Measurements from ENCODE around the gene ILDR2.
"Not testable (repeated sequence)": the region's sequence is repeated elsewhere in the genome, so short reads cannot be mapped to it uniquely, and the experiment has no call there.

Gene ILDR2

DNA sequence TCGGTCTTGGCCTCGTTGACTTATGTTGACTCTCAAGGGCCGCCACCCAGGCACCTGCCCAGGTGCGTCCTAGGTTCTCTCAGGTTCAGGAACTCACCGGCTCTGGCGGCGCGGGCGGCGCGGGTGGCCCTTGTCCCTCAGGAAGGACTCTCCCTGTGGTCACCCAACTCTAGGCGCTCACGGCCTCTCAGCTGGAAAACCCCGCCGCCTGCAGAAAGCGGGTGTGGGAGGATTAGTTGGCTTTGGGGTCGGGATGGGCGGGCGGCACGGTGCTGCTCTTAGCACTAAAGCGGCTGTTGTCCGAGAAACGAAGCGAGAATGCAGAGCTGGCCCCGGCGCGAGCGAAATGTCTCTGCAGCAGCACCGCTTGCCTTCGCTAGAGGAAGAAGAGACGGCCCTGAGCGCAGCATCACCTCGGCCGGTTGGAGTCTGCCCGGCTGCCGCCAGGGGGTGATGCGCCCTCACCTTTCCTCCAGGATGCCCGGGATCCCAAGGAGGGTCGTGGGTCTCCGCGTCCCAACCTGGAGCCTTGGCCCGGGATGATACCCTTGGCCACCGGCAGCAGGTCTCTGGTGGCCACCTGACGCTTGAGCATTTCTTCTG, 91.2 kb downstream of the ILDR2 start:
- DNase-seq (ENCODE audit: low spot score) = peak; percentile 75

DNA sequence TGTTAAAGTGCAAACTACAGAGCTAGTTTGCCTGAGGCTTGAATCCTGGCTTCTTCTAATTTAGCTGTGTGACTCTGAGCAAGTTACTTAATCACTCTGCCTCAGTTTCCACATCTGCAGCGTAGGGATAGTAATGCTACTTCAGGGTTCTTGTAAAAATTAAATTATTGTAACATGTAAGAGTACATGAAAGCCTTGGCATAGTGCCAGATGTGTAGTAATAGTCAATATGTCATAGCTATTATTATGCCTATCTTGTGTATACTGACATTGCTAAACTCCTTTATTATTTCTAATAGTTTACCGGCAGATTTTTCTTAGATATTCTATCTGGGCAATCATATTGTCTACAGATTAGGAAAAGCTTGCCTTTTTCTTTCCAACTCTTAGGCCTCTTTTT, 92.4 kb downstream of the ILDR2 start:
- DNase-seq (ENCODE audit: low spot score) = no peak

DNA sequence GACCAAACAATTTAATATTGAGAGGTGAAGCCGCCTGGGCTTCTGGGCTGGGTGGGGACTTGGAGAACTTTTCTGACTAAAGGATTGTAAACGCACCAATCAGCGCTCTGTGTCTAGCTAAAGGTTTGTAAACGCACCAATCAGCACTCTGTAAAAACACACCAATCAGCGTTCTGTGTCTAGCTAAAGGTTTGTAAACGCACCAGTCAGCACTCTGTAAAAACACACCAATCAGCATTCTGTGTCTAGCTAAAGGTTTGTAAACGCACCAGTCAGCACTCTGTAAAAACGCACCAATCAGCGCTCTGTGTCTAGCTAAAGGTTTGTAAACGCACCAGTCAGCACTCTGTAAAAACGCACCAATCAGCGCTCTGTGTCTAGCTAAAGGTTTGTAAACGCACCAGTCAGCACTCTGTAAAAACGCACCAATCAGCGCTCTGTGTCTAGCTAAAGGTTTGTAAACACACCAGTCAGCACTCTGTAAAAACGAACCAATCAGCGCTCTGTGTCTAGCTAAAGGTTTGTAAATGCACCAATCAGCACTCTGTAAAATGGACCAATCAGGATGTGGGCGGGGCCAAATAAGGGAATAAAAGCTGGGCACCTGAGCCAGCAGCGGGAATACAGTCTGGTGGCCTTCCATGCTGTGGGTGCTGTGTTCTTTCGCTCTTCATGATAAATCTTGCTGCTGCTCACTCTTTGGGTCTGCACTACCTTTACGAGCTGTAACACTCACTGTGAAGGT, 97.0 kb downstream of the ILDR2 start:
- DNase-seq (ENCODE audit: low spot score) = not testable (repeated sequence)

DNA sequence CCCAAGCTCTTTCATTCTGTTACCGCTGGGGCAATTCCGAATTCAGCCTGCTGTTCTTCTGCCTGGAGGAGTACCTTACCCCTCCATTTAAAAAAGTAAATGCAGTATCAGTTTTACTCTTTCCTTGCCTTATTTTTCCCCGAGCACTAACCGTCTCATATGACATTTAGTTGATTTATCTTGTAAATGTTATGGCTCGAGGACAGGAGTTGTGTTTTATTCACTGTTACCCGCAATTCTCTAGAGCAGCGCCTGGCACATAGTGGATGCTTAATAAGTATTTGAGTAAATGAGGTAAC, 98.9 kb downstream of the ILDR2 start:
- no peak for DNase-seq (ENCODE audit: low spot score)

DNA sequence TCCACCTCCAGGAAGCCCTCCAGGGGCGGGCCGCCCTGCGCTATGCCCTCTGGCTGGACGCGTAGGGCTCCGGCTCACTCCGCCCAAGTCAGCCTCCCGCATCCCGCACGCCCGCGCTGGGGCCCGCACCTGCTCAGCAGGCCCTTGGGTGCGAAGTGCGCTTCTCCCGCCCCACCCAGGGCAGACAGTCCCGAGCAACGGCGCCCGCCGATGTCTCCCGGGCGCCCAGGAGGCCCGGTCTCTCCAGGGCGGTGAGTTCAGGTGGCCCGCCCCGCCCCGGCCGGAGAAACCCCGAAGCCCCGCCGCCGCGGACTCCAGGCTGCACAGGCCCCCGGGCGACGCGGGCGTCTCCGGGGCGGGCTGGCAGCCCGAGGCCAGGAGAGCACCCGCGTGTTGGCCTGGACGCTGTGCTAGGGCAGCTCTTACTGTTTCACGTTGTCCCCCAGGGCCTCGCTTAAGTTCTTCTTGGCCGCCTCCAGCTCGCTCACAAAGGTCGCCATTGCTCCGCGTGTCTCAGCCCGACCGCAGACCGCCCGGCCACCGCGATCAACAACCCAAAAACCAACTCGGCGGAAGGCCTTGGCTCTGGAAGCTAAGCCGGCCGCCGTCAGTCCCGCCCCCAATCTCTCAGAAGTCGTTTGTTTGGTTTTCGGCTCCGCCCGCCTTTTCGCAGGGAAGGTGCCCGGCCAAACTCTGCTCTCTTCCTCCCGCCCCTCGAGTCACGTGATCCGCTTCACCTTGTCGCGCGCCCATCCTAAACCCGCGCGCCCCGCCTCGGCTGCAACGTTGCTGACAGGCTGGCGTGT, 99.4 kb downstream of the ILDR2 start, which contains the start of gene TADA1:
Gene TADA1 (minus strand): TSS at position 531 of the 806 bp plus-strand sequence. CDS start 31 bp downstream, at position 500.
- DNase-seq (ENCODE audit: low spot score) = peak; percentile 96

DNA sequence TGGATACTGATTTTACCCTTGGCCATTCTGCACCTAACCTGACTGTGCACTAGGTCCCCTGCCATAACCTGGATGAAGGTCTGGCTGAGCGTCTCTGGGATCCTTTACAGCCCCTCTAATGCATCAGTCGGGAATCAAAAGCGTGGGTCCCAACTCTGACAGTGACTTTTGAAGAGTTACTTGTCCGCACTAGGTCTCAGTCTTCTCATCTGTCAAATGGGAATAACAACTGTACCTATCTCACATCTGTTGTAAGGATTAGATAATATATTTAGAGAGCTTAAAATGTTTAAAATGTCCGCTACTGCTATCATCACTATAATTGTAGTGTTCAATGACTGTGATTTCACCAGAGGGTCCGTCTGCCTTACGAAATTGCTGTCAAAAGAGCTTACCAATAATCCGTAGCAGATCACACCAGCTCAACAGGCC, 100.0 kb downstream of the ILDR2 start:
- no peak for DNase-seq (ENCODE audit: low spot score)

DNA sequence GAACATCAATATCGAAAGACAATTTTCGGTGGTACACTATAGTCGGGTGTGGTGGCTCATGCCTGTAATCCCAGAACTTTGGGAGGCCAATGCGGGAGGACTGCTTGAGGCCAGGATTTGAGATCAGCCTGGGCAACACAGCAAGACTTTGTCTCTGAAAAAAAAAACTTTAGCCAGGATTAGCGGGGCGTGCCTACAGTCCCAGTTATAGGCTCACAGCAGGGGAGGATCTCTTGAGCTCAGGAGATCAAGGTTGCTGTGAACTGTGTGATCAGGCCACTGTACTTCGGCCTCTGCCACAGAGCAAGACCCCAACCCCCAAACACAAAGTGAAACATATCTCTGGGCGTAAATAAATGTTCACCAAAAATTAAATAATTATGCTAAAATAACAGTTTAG, 100.9 kb downstream of the ILDR2 start:
- DNase-seq (ENCODE audit: low spot score) = no peak

DNA sequence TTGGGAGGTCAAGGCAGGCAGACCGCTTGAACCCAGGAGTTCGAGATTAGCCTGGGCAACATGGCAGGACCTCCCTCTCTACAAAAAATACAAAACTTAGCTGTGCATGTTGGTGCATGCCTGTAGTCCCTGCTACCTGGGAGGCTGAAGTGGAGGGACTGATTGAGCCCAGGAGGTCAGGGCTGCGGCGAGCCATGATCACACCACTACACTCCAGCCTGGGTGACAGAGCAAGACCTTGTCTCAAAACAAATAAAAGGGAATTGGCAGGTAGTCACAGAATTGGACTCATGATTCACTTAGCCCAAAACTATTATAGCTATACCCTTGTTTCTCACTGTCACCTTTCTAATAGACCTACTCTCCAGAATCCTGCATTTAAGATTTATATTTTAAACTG, 104.8 kb downstream of the ILDR2 start:
- DNase-seq (ENCODE audit: low spot score) = no peak

DNA sequence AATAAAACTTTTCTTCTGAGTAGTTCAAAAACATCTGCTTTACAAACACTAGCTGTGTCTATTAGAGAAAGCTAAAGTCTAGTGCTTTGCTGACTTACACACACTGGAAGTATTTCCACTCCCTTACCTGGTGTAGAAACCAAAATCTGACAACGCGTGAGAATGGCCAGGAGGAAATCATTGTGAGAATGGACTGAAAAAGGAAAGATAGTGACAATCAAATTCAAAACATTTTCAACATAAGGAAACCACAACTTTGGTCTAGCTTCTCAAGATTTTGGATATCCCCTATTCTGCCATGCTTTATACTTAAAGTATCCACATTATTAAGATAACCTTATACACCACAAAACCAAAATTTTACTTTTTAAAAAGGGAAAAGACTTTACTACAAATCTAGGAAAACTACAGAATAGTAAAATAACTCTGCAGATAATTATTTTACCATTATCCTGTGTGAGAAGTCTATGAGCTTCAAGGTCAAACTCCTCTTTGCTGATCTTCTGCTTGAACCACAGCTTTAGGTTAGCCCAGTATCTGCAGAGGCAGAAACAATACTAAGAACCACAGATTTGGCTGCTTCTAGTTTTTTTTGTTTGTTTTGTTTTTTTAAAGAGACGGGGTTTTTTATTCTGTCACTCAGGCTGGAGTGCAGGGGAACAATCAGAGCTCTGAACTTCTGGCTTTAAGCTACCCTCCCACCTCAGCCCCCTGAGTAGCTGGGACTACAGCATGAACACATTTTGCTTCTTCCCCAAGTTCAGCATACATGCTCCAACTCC, 105.8 kb downstream of the ILDR2 start:
- DNase-seq (ENCODE audit: low spot score) = no peak

DNA sequence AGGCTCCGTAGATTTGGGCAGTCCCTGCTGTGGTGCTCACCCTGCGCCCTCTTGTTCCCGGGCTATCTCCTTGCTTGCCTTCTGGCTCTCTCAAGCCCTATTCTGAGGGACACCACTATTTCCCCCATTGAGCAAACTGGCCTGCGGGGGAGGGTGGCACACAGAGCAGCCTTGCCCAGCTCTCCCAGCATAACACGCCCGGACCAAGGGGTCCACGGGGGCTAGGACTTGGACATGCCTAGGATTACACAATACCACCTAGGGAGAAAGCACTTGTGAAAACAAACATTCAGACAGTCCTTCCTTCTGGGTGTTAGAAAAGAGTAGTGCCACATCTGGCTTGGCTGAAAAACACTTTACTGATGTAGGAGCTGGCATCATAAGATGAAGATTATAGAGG, 106.7 kb downstream of the ILDR2 start:
- DNase-seq (ENCODE audit: low spot score) = no peak

DNA sequence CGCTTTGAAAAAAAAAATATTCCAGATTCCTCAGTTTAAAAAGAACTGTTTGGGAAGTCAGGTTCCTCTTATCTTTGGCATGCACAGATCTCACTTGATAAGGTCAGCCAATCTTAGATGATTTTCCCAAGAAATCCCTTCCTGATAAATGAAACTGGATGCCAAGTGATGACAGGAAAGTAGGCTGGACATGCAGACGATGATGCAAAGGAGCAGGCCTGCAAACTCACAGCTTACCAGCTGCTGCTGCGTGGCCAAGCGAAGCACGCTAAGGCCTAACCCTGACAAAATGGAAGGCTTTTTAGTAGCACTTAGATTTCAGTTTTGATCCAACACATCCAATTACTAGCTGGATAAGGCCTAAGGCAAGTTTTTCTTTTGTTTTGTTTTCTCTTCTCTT, 109.4 kb downstream of the ILDR2 start:
- no peak for DNase-seq (ENCODE audit: low spot score)

DNA sequence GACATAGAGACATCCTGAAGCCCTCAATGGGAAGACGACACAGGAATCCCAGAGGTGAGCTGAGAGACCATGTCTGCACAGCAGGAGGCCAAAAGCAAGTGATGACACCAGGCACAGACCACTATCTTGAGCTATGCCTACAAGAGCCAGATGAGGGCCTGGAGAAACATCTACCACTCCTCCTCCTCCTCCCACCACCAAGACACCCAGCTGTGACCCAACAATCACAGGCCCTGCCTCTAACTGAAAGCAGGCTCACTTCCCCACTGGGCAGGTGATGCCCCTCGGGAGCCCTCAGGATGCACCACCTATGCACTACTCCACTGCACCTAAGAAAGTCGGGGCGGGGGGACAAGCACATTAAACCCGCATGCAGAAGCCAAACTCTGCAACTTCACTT, 115.7 kb downstream of the ILDR2 start:
- no peak for DNase-seq (ENCODE audit: low spot score)

DNA sequence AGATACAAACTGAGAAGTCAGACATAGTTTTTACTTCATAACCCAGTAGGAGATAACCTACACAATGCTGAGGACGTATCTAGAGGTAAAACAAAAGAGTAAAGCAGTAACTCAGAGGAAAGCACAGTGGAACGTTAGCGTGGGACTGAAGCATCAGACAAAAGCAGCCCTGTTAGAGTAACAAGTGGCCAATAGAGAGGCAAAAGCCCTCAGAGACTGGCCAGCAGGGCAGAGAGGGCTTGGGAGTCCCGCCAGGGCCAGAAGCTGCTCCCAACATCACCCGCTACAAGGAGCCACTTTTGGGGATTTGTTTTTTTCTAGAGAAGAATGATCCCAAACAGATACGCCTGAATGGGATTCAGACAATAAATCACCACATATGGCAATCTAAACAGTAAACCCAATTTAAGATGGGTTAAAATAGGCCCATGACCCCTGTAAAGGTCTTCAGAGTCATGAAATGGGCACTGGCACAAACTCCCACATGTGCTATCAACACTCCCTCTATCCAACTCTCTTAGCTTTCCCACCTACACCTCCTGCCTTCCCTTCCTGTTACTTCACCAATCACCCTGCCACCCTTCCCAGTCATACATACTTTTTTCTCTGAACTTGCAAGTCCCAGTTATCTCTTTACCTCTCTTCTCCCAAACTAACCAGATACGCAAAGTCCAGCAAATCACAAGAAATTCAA, 116.5 kb downstream of the ILDR2 start:
- no peak for DNase-seq (ENCODE audit: low spot score)
